Lung (tissue), 12 donors: ENCODE data around the gene ARHGAP8. TPM values are rescaled to one million over a fixed set of nuclear protein-coding genes. Genes with fewer than 3 reads are reported as not detected.

Experiments used
- ATAC-seq: fragments of 200-7000 bp; cut with Tn5 transposase; one replicate; pipeline ENCODE4 v1.9.1; 2020; ENCODE audit warnings: moderate number of reproducible peaks; ENCODE audit not compliant: insufficient read depth, low FRiP score
- DNase-seq, 3 donors: peaks; one replicate each; pipeline ENCODE4 v3.0.0-alpha.2; 2013 to 2017
- H3K27ac ChIP-seq, 2 donors: one replicate each; pipeline ENCODE4 v1.5.1; 2013; ENCODE audit warnings: mild to moderate bottlenecking in 2 of 2, moderate library complexity in 2 of 2, control low read depth in 1 of 2, inconsistent platforms in 1 of 2, low read depth in 1 of 2, low read length in 1 of 2
- H3K27me3 ChIP-seq, 3 donors: one replicate each; pipeline ENCODE4 v1.5.1; 2013; ENCODE audit warnings: low read length in 2 of 3; ENCODE audit not compliant: control insufficient read depth in 3 of 3, insufficient read depth in 3 of 3
- H3K36me3 ChIP-seq, 4 donors: one replicate each; pipeline ENCODE4 v1.5.1; 2013; ENCODE audit warnings: low read length in 4 of 4, mild to moderate bottlenecking in 1 of 4, moderate library complexity in 1 of 4; ENCODE audit not compliant: control insufficient read depth in 4 of 4, insufficient read depth in 4 of 4
- H3K4me1 ChIP-seq, 5 donors: one replicate each; pipeline ENCODE4 v1.5.1; 2013; ENCODE audit warnings: low read length in 5 of 5, mild to moderate bottlenecking in 2 of 5, moderate library complexity in 1 of 5; ENCODE audit not compliant: control insufficient read depth in 5 of 5, insufficient read depth in 5 of 5
- H3K4me3 ChIP-seq: one replicate; pipeline ENCODE4 v1.5.1; 2013; ENCODE audit warnings: mild to moderate bottlenecking, control low read depth, moderate library complexity
- H3K9ac ChIP-seq, 2 donors: one replicate each; pipeline ENCODE4 v1.5.1; 2013; ENCODE audit warnings: low read length in 2 of 2, control low read depth in 1 of 2; ENCODE audit not compliant: insufficient read depth in 1 of 2
- H3K9me3 ChIP-seq, 4 donors: one replicate each; pipeline ENCODE4 v1.5.1; 2013; ENCODE audit warnings: low read length in 3 of 4, mild to moderate bottlenecking in 1 of 4, moderate library complexity in 1 of 4; ENCODE audit not compliant: control insufficient read depth in 4 of 4, insufficient read depth in 3 of 4
- WGBS, 2 donors: extraction: QIAGEN DNeasy Blood & Tissue Kit; methylation state at CpG; one replicate each; pipeline ENCODE4 v1.1.7; 2013; 5-methylcytosine and 5-hydroxymethylcytosine counted together
- polyA plus RNA-seq, 2 donors: library from polyadenylated mRNA; stranded (reverse); fragments of 200-250 nt; gene quantifications; one replicate each; pipeline ENCODE4 v1.2.1, GENCODE V29; 2013
- total RNA-seq, 2 donors: library from RNA; depleted of rRNA in 1 of 2; stranded (reverse); fragments of >200 nt in 1 of 2; gene quantifications; one replicate each; pipeline ENCODE4 v1.2.1, GENCODE V29; 2014 to 2021
- TF ChIP-seq, protein P1 (sequence below): IDR thresholded peaks from 2 replicates; pipeline ENCODE4 v1.5.1; 2012; ENCODE audit warnings: mild to moderate bottlenecking; ENCODE audit errors: control extremely low read depth, extremely low read depth
- donor health status: control.
- donor health status: control.
- donor health status: Bipolar disorder and iron deficiency.
- donor health status: healthy.
- donor health status: DM: yes; HTN: yes; CAD: no.

The ARHGAP8 gene
- total and polyA plus RNA-seq, 4 donors, result 6.8 to 21.6 (median 16.5) TPM

DNA sequence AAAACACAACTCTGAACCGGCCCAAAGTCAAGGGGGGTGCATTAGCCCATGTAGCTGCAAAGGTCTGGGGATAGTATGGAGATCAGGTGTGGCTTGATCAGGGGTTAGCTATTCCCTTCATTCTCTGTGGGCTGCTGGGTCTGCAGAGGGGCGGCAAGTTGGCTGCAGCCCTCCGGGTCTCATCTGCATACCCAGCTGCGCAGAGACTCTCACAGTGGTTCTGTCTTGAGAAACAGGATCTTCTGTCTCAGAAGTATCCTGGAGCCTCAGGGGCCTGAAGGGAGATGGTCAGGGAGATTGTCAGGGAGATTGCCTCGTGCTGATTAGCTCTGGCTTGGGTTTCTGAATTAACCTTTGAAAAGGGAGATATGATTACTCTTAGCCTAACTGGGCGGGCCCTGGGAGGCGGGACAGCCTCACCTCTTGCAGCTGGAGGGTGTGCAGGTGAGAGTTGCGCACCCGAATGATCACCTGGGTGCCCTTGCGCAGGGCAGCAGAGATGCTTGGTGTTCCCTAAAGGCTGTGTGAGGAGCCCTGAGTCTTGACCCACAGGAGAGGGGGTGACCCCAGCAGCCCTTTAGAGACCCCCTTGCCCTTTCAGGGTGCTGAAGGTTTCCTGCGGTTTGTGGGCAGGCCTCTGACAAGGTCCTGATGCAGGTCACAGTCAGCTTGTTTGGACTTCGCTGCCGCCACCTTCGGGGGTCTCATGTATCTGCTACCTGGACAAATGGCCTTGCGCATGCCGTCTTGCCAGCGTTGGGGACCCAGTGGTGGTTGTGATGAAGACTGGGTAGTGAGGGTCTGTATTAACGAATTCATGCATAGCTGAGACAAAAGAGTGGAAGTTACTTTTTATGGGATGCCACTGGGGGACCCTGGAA is 7.3 kb downstream of the ARHGAP8 start:
- TF ChIP-seq, protein P1, sequence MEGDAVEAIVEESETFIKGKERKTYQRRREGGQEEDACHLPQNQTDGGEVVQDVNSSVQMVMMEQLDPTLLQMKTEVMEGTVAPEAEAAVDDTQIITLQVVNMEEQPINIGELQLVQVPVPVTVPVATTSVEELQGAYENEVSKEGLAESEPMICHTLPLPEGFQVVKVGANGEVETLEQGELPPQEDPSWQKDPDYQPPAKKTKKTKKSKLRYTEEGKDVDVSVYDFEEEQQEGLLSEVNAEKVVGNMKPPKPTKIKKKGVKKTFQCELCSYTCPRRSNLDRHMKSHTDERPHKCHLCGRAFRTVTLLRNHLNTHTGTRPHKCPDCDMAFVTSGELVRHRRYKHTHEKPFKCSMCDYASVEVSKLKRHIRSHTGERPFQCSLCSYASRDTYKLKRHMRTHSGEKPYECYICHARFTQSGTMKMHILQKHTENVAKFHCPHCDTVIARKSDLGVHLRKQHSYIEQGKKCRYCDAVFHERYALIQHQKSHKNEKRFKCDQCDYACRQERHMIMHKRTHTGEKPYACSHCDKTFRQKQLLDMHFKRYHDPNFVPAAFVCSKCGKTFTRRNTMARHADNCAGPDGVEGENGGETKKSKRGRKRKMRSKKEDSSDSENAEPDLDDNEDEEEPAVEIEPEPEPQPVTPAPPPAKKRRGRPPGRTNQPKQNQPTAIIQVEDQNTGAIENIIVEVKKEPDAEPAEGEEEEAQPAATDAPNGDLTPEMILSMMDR, result no peak
- Histone ChIP-seq H3K4me3 (no peak overlapping the region), H3K27me3 (no peaks in the 10 kb centered on the region), H3K27ac (no peak overlapping the region), H3K4me1 (peaks cover 0 to 26% (median 0%) of the 10 kb centered on the region in 5 donors), H3K36me3 (no peaks in the 10 kb centered on the region), H3K9me3 (no peaks in the 10 kb centered on the region), H3K9ac (no peak overlapping the region)
- ATAC-seq (no peak), DNase-seq (no peak)
- WGBS, 2 donors, result 88% methylated on average over 18 of the region's 18 CpGs

DNA sequence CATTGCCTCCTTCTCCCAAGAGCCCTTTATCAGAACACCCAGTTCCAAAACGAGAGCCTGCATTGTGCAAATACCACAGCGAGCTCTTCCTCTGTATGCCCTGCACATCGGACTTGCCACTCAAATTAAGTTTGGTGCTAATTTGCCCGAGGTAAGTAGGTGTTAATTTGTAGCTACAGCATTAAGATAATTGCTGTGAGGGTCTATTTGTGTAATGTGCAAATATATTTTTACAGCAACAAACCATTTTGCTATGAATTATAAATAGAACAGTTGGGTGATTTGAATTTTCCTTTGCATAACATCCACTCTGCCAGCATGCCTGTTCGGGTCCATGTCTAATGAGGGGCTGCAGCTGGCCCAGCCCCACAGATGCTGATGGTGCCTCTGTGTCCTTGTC is 8.1 kb downstream of the ARHGAP8 start:
- TF ChIP-seq, protein P1, result no peak
- WGBS, 2 donors, result 67 to 74% methylated on average over 5 of the region's 5 CpGs
- Histone ChIP-seq H3K27ac (no peak overlapping the region), H3K9me3 (no peaks in the 10 kb centered on the region), H3K4me3 (no peak overlapping the region), H3K36me3 (no peaks in the 10 kb centered on the region), H3K27me3 (no peaks in the 10 kb centered on the region), H3K4me1 (peaks cover 0 to 26% (median 0%) of the 10 kb centered on the region in 5 donors), H3K9ac (no peak overlapping the region)
- DNase-seq, result no peak
- ATAC-seq, result no peak

DNA sequence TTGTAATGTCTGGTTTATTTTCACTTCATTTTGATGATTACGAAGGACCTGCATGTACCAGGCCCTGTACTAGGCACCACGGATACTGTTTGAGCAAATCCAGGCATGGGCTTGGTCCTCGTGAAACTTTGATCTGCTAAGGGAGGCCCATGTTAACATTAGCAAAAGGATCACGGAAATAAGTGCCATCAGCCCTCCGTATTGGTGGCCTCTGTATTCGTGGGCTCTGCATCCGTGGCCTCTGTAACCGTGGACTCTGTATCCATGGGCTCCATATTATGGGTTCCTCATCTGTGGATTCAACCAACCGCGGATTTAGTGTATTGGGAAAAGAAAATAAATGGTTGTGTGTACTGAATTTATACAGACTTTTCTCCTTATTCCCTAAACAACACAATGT is 8.7 kb downstream of the ARHGAP8 start:
- H3K9me3 ChIP-seq, result no peaks in the 10 kb centered on the region
- no peak overlapping the region for H3K9ac ChIP-seq
- TF ChIP-seq, protein P1, result no peak
- peaks cover 0 to 26% (median 0%) of the 10 kb centered on the region in 5 donors for H3K4me1 ChIP-seq
- ATAC-seq, result no peak
- no peak overlapping the region for H3K4me3 ChIP-seq
- DNase-seq, result no peak
- H3K36me3 ChIP-seq, result no peaks in the 10 kb centered on the region
- no peaks in the 10 kb centered on the region for H3K27me3 ChIP-seq
- H3K27ac ChIP-seq, result no peak overlapping the region
- WGBS, 2 donors, result 81 to 84% methylated on average over 10 of the region's 10 CpGs
